RPMI8226 (cell line): Measurements from ENCODE around the gene COG8.
"Not testable (repeated sequence)": the region's sequence is repeated elsewhere in the genome, so short reads cannot be mapped to it uniquely, and the experiment has no call there.

Experiments
- DNase-seq: peaks from one replicate; pipeline ENCODE4 v3.0.0-alpha.2; 2015

COG8 gene

DNA sequence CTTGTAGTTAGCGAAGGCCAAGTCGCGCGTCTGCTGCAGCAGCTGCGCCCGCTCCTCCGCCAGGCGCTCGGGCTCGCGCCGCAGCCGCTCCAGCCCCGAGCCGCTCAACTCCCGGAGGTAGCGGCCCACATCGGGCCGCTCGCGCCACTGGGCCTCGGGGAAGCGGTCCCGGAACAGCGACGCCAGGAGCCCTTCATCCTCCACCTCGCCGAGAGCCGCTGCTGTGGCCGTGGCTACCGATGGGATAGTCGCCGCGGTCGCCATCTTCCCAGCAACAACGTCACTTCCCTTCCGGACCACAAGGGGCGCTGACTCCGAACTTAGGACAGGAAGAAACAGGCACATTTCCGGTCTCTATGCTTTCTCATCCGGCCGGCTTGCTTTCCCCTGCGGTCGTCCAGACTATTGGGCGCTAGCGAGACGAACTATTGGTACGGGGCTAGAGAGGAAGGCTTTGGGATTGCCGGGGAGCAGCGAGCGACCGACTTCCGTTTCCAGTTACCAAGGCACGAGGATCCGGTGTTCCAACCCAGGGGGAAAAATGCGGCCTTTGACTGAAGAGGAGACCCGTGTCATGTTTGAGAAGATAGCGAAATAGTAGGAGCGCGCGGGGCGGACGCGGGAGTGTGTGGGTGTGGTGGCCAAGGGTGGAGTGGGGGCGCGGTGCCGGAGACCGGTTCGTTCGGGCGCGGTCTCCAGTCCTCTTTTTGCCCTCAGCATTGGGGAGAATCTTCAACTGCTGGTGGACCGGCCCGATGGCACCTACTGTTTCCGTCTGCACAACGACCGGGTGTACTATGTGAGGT lies at the start of gene COG8, which contains the start of gene NIP7:
TSS of gene COG8 (minus strand) at position 276 of the 806 bp plus-strand sequence. CDS start at position 264, 12 bp downstream.
TSS of gene NIP7 (plus strand) at position 484 of the 806 bp plus-strand sequence. CDS start at position 542, 58 bp downstream.
- DNase-seq, result peak; percentile 99

GRCh38 chr16:69386596-69386995 lies 47.2 kb upstream of the COG8 start:
- no peak for DNase-seq

DNA sequence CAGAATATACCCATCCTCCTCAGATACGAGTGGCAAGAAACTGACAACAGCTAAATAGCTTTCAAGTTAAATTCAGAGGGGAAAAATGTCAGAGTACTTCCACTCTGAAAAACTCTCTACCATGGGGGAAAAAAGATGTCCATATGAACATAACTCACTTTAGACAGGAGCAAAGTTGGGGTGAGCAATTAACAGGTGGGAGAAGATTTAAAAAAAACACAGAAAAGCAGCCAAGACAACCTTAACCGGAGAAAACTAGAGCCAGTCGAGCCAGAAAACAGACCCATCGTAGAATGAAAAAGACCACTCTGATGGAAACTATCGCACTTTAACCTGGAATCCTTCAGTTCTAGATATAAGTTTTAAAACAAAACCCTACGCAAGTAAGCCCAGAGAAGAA lies 45.6 kb upstream of the COG8 start:
- no peak for DNase-seq

DNA sequence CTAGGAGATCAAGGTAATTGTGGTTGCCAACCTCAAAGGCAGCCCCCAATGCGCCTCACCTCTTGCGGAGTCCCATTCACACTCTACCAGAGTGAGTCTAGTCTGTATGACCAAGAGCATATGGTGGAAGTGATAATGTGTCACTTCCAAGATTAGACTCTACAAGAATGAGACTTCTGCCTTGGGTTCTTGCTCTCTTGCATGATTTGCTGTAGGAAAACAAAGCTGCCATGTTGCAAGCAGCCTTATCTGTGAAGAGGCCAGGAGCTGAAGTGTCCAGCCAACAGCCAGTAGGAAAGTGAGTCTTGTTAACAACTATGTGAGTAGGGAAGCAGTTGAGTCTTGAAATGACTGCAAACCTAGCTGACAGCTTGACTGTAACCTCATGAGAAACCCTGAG lies 43.1 kb upstream of the COG8 start:
- no peak for DNase-seq

DNA sequence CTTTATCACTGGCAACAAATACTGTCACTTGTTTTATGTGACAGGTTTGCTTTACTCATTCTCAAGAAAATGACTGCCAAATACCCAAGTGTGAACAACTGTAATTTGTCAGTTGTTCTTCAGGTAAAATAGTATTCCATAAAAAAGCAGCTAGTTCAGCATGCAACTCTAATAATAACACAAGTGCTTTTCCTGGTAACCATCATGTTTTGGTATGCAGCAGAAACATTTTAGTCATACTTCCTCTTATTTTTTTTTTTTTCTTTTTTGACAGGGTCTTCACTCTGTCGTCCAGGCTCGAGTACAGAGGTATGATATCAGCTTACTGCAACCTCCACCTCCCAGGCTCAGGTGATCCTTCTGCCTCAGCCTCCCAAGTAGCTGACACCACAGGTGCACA lies 41.9 kb upstream of the COG8 start:
- no peak for DNase-seq

DNA sequence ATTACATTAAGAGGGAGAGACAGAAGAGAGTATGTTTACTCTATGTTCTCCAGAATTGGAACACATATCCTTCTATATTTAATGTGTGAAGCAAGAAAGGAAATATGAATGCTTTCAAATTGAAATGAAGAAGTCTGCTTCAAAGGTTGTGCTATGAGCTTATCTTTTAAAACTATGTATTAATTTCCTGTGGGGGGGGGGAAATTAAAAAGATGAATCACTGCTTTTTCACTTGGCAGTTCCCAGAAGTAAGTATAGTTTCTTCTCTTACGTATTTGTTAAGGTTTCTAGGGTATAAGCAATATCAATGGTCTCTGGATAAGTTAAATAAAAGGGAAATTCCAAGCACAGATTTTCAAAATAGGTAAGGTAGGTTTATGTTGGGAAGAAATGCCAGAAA lies 39.4 kb upstream of the COG8 start:
- no peak for DNase-seq

- DNase-seq, result no peak
These were observed 38.7 kb upstream of the COG8 start for GRCh38 chr16:69378036-69378435.

DNA sequence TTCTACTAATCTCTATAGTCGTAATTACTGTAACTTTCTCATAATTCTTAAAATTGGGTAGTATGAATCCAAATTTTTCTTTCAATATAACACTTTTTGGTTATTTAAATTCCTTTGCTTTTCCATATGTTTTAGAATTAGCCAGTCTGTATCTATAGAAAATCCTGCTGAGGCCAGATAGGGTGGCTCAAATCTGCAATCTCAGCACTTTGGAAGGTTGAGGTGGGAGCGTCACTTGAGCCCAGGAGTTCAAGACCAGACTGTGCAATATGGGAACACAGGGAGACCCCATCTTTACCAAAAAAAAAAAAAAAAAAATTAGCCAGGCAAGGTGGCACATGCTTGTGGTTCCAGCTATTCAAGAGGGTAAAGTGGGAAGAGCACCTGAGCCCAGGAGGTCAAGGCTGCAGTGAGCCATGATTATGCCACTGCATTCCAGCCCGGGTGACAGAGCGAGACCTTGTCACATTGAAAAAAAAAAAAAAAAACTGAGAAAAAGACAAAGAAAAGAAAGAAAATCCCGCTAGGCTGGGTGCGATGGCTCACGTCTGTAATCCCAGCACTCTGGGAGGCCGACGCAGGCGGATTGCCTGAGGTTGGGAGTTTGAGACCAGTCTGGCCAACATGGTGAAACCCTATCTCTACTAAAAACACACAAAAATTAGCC lies 37.2 kb upstream of the COG8 start:
- no peak for DNase-seq

DNA sequence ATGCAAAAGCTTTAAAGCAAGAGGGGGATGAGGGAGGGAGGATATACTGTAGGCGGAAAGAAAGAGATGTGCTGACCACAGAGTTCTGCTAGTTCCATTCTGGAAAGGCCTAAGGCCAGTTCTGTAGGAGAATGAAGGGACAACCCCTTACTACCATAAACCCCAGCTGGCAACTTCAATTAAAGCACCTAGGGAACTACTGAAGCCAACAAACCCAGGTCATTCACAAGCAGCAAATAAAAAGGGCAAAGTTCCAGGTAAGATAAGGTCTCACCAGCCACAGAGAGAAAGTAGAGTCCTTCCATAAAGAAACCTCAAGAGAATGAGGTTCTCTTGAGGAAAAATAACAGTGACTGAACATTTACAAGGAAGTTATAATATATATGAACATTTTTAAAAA lies 33.7 kb upstream of the COG8 start:
- DNase-seq, result no peak

- DNase-seq, result no peak
These were observed 32.2 kb upstream of the COG8 start for GRCh38 chr16:69371564-69371963.

DNA sequence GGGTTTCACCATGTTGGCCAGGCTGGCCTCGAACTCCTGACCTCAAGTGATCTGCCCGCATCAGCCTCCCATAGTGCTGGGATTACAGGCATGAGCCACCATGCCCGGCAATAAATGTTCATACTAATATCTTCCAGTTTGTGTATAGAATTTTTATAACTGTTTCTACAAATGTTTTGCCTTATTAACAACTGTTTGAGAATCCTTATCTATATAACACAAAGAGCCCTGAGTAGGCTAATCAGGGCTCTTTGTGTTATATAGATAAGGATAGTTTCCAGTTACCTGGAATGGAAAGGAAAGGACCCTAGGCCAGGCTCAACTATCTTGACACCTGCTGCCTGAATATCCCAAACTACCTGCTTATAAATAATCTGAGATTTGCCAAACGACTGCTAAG lies 29.5 kb upstream of the COG8 start:
- no peak for DNase-seq

DNA sequence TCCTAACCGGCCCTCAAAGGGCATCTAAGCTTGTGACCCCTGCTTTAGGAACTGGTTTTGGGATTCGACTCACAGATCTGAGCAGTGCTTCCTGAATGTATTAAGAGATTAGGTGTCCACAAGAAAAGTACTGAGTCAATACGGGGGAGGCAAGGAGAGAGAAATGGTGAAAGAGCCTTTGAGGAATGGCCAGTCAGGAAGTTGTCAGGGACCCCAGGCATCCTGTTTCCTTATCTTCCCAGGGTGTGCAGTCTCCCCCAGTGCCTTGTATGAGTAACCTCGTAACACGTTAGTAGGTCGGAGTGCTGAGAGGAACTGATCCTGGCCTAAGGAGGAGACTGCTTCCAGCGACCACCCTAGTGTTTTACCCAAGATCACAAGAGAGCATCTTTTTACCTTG lies 28.6 kb upstream of the COG8 start:
- DNase-seq, result no peak

DNA sequence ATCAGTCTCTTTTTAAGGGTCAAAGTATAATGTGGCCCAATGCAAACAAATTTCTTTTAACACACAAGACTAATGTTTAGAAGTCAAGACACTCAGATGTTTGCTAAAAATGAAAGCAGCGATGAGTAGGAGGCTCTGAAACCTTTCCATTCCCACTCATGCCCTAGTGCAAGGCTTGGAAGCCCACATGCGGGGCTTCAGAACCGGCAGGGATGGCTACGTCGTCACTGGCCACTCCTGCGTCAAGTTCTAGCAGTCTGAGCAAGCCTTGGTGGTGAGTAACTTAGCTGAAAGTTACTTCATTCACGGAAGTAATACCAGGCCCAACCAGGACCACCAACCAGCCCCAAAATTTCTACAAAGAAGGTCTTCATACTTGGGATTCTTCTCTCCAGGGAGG lies 27.1 kb upstream of the COG8 start:
- DNase-seq, result no peak

- DNase-seq, result no peak
These were observed 26.5 kb upstream of the COG8 start for GRCh38 chr16:69365901-69366300.

DNA sequence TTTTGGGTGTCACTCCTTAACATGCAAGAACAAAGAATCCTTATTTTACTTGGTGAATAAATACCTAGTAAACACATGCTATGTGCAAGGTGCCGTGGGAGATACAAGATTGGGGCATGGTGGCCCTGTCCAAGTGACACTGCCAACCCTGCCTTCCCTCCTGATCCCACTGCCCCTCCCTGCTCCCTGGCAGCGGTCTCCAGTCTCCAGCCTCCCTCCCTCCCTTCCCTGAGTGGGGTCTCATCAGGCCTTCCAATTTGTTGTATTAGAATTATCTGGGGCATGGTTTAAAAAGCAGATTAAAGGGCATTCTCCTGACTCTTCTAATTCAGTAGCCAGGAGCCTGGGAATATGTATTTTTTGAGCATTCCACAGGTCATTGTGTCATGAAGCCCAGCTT lies 24.7 kb upstream of the COG8 start:
- DNase-seq, result no peak

DNA sequence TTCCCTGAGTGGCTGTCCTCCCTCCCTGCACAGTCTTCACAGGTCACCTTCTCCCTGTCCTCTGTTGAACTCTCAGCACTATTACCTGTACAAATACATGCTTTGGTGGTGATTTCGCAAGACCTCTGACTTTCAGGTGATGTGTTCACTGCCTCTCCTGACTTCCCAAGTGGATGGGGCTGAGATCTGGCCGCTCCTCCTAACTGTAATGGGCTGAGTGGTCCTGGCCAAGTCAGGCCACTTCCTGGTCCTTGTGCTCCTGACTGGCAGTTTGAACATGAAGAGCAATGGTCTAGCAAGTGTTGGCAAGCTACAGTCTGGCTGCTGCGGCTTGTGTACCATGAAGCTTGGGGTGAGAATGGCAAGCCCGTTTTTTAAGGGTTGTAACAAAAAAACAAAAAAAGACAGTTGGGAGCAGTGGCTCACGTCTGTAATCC lies 23.9 kb upstream of the COG8 start:
- no peak for DNase-seq

- DNase-seq, result not testable (repeated sequence)
These were observed 20.7 kb upstream of the COG8 start for GRCh38 chr16:69360070-69360469.

GRCh38 chr16:69351309-69352027 lies 12.1 kb upstream of the COG8 start, which contains the start of gene TMED6:
Gene TMED6 (minus strand): TSS chr16:69351786. CDS start chr16:69351753, 33 bp downstream.
- no peak for DNase-seq

- DNase-seq, result no peak
These were observed 11.3 kb upstream of the COG8 start for GRCh38 chr16:69350536-69351133.

DNA sequence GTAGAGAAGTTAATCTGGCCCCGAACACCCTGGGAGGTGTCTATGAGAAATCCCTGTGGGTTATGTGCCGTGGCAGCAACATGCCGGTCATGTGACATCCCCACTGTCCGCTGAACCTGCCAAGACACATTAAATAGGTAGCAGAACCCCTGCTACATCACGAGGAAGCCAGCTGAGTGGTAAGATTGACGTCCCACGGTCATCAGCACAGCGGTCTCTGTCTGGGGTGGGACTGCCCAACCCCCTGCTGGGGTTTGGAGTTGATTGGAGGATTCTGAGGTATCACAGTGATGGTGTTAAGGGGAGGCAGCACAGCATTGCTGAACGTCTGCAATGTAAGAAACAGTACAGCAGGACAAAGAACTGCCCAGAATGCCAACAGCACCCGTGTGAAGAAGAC lies 10.2 kb upstream of the COG8 start:
- DNase-seq, result no peak

DNA sequence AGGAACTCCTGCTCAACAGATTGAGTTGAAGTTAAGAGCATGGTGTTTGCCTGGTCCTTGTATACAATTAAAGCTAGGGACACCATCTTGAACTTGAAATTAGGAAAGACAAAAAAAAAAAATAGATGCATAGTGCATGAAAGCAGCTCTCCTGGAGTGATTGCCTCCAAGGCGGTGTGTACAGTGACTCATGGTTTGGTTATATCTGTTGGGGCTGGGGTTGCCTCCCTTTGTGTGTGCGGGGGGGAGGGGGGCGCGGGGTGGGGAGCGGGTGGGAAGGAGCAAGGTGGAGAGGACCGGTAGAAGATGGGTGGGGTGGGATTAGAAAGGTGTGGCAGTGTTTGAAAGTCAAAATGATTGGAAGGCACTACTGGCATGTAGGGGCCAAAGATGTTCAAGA lies 8.9 kb upstream of the COG8 start:
- DNase-seq, result no peak

GRCh38 chr16:69346683-69347082 lies 7.3 kb upstream of the COG8 start:
- DNase-seq, result no peak

- no peak for DNase-seq
These were observed 6.6 kb upstream of the COG8 start for GRCh38 chr16:69345923-69346322.
